NCI-H1105 (cell line): ENCODE measurements around the gene BNIP5.

Experiments
- DNase-seq: peaks from one replicate; lab custom pipeline; 2025; lab: John Stamatoyannopoulos, UW

Gene BNIP5

DNA sequence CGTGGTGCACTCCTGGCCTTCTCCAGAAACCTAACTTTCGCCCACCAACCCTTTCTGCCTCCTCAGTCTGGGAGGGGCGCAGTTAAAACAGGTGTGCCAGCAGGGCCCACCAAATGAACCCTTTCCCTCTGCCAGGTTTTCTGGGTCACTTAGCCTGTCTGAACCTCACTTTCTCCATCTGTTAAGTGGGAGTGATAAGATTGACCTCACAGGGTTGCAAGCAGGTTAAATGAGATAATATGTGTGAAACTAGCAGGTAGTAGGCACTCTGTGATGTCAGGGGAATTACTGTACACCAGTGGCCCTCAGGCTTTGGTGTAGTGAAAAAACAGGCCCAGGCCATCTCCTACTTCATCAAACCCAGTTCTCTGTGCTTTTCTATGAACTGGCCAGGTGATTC, 14.1 kb downstream of the BNIP5 start:
- DNase-seq = no peak

DNA sequence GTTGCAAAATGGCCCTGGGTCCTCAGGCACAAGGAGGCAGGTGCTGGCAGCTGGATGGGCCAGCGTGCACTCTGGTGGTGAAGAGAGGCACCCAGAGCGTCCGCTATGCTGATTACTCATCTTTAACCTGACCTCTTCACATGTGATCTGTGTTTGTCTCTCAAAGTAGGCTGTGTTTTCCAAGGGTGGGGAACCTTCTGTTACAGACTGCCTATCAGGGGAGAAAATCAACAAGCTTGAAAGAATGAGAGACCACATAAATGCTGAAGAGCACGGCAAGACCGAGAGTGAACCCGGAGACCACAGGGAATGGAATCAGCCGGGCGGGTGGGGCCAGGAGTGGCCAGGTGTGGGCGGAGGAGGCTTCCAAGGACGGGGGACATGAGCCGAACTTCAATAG, 16.2 kb downstream of the BNIP5 start:
- no peak for DNase-seq

DNA sequence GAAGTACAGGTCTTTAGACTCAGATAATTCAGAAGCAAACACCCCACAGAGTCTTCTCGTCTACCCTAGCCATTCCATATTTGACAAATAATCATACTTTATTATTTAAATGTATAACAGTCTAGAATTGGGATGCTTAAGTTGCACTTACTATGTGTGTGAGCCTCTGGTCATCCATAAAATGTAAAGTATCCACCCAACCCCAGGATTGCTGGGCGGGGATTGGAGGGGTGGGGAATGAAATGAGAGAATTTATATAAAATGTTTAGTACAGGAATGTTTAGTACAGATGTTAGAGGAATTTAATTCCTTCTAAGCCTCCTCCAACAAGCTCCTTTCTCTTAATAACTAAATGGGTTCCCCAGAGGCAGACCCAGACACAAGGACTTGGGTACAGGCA, 16.9 kb downstream of the BNIP5 start:
- DNase-seq = no peak

DNA sequence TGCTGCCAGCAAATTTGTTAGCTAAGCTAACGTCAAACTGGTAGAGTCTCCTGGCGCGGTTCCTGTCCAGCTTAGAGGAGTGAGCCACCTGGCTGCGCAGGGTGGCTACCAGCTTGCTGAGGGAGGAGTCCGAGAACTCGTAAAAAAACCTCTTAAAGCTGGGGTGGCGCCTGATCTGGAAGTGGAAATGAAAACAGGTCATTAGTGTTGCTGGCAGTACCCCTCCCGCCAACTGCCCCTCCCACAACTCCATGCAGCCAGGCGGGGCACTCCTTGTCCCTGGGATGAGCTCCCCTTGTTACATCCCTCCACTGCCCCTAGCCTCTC, 17.3 kb downstream of the BNIP5 start:
- peak; percentile 94 for DNase-seq

- DNase-seq = no peak
These were observed 17.8 kb downstream of the BNIP5 start for GRCh38 chr6:36318690-36319435.

GRCh38 chr6:36317623-36318022, 19.1 kb downstream of the BNIP5 start:
- no peak for DNase-seq

DNA sequence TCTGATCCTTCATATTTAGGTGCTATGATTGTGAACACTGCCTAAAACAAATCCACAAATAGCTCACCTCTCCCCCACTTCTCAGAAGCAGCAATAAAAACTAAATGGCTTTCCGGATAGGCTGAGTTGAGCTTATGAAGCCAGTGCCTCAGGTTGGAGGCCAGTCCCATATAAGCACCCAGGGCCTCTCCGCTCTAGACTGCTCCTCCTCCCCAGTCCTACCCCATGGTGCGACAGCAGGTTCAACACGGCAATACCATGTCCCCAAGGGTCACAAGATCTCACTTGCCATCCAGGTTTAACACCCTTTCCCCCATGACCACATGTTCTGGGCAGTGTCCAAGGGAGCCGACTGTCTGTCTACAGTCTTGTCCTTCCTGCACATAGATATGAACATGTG, 20.8 kb downstream of the BNIP5 start:
- no peak for DNase-seq

- DNase-seq = no peak
These were observed 22.3 kb downstream of the BNIP5 start for GRCh38 chr6:36314221-36315014.

DNA sequence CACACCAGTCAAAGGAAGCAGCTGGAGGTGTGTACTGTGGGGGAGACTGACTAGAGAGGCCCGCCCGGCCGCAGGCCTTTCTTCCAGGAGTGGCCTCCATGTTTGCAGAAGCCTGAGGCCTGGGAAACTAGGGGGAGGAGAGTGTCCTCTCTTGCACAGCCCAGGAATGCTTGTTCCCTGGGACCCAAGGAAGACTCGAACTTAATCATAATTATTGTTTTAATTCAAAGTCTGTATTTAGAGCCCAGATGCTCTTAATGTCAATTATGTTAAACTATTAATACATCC, 23.1 kb downstream of the BNIP5 start:
- DNase-seq = no peak

GRCh38 chr6:36312854-36313648, 23.6 kb downstream of the BNIP5 start:
- DNase-seq = no peak

- no peak for DNase-seq
These were observed 26.8 kb downstream of the BNIP5 start for GRCh38 chr6:36309900-36310299.

DNA sequence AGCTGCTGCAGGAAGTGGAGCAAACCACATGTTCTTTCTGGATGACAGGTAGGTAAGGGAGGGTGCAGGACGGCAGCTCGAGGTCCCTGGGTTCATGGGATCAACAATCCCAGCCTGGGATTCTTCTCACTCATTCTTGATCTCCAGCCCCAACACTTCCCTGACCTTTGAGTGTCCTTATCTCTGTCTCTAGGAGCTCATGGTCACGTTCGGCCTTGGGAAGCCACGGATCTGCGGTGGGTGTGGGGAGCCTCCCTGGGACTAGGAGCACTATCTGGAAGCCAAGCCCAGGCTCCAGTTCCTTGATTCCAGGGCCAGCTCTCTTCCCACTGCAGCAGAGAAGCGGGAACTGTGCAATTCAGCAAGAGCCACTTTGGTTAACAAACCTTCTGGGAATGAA, 27.5 kb downstream of the BNIP5 start:
- DNase-seq = no peak

DNA sequence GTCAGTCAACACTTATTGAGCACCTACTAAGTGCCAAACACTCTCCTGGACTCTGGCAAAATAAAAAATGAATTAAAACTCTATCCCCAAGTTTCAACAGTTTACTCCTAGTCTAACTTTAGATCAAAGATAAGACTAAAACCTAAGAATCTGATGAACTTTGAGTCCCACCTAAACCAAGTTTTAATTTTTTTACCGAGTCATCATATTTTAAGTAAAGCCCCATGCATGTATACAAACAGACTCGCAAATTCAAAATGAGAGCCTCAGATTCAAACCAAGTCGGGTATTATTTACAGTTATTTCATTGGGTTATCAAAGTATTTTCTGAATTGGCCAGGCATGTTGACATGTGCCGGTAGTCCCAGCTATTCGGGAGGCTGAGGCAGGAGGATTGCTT, 28.2 kb downstream of the BNIP5 start:
- no peak for DNase-seq

GRCh38 chr6:36306375-36306774, 30.3 kb downstream of the BNIP5 start:
- DNase-seq = no peak

DNA sequence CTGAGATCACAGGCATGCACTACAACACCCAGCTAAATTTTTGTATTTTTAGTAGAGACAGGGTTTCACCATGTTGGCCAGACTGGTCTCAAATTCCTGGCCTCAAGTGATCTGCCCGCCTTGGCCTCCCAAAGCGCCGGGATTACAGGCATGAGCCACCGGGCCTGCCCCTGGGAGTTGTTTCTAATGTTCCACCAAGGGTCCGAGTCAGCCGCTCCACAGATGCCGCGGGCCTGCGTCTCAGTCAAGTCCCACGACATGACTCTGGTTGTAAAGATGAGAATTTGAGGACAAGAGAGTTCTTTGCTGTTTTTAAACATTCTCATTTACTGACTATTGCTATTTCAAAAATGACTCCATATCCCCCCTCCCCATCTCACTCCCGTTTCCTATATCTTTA, 30.8 kb downstream of the BNIP5 start:
- DNase-seq = no peak

DNA sequence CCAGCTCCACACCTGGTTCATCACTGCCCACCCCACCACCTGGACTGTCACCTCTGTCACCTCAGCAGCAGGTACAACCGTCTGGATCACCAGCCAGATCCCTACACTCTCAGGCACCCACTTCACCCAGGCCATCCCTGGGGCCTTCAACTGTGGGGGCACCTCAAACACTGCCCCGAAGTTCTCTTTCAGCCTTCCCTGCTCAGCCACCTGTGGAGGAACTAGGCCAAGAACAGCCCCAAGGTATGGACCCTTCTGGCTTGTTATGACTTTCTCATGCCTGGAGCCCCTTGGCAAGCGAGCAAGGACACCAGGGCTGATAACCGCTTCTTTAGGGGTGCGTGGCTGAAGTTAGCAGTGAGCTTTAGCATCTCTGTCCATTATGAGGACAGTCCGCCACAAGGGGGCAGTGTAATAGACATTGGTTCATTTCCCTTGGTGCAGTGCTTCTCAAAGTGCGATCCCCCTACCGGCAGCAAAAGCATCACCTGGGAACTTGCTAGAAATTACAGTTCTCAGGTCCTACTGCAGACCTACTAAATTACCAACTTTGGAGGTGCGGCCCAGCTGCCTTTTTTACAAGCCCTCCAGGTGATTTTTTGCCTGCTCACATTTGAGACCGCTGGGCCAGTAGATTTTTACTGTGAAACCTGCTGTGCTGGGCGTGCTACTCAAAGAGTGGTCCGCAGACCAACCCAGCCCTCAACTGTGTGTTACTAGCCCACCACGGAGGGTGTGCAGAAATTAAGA, 34.3 kb downstream of the BNIP5 start:
- DNase-seq = peak; percentile 74

DNA sequence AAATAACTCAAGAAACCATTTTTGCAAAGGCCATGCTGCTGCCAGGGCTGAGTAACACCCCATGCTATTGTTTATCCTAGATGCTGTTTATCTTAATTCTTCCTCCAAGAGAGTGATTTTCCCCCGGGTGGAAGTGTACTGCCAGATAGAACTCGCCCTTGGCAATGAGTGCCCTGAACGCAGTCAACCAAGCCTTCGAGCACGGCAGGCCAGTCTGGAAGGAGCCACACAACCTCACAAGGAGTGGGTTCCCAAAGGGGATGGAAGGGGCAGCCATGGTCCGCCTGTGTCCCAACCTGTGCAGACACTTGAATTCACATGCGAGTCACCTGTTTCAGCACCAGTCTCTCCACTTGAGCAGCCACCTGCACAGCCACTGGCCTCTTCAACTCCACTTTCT, 34.9 kb downstream of the BNIP5 start:
- no peak for DNase-seq

- DNase-seq = no peak
These were observed 35.5 kb downstream of the BNIP5 start for GRCh38 chr6:36301085-36301658.

DNA sequence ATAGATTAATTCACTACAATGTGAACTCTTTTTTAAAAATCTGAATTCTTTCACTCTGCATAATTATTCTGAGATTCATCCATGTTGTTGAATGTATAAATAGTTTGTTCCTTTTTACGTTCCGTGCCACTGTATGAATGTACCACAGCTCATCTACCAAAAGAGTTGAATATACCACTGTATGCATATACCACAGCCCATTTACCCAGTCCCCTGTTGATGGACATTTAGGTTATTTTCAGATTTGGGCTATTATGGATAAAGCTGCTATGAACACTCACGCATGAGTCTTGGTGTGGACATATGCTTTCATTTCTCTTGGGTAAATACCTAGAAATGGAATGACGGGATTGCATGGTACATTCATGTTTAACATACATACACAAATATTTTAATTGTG, 38.7 kb downstream of the BNIP5 start:
- DNase-seq = no peak

DNA sequence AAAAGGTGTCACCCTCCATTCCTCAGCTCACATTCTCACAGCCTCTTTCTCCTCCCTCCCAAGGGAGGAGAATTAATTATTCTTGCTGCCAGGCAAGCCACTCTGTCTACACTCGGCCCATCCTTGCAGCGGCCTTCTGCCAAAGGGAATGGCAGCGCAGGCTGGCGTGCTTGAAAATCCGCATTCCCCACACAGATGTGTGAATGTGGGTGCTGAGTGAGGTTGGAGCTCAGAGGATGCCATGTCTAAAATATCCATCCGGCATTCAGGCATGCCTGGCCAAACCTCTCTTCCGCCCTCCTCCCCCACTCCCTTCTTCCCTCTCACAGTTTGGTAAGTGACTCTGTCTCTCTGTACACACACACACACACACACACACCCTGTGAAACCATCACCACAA, 39.2 kb downstream of the BNIP5 start:
- no peak for DNase-seq

DNA sequence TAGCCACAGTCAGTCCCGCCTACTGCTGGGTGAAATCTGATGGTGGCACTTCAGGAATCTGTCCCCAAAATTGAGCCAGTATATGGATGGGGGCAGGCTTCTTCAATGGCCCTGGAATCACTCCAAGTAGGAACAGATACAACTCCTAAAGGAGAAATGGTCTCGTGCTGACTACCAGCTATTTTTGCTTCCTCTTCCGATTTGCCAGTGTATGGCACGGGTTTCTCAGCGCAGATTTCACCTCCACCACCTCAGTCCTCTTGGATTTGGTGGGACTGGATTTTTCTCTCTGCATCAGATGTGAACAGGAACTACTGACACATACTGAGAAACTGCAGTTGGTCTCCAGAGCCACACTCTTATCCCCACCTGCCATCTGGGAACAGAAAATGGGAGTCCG, 39.6 kb downstream of the BNIP5 start:
- DNase-seq = no peak

DNA sequence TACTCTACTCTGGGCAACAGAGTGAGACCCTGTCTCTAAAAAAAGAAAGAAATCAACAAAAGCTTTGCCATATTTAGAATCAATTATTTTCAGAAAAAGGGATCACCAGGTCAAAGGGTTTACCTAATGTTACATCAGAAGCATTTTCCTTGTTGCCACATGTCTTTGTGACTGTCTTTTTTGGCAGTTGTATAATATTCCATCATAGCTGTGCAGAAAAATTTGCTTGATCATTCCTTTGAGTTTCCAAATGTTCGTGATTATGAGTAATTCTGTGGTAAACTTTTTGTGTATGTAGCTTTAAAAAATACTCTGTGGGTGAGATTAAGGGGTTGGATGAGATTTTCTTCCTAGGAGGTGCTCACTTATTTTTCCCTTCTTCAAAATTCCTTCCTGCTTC, 40.4 kb downstream of the BNIP5 start:
- DNase-seq = no peak
